Coronary artery (tissue), 2 donors: Measurements from ENCODE around the gene DCAF8L2.
"Not testable (repeated sequence)": the region's sequence is repeated elsewhere in the genome, so short reads cannot be mapped to it uniquely, and the experiment has no call there.

Experiments
- DNase-seq: peaks from one replicate; pipeline ENCODE4 v3.0.0-alpha.2; 2017; ENCODE audit warnings: low spot score
- H3K27ac ChIP-seq, 2 donors: fragments of 200-600 bp; sonication (generic); one replicate each; pipeline ENCODE4 v1.5.1; 2016 to 2019
- H3K4me3 ChIP-seq: fragments of 200-600 bp; sonication (generic); 2 replicates; pipeline ENCODE4 v1.5.1; 2016; ENCODE audit warnings: mild to moderate bottlenecking, moderate library complexity
- TF ChIP-seq, protein P1 (sequence below): fragments of 200-600 bp; sonication (generic); IDR thresholded peaks from one replicate; pipeline ENCODE4 v1.5.1; 2019; ENCODE audit warnings: antibody characterized with exemption

DCAF8L2 gene

DNA sequence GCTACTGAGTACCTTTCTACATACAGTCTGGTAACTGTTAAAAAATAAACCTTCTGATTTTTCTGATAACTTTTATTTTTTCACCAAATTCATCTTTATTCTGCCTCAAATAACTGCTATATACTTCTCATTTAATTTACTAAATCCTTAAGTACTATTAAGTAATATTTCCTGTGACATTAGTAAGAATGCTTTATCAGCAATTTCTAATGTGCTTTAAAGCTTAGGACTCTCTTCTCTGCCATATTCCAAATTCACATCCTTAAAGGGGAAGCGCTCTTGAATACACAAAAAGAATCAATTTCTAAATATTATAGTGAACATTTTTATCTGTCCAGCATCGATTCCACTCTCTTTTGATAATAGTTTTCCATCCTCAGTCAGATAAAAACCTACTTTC, 81.1 kb downstream of the DCAF8L2 start:
- no peak overlapping the region for H3K27ac ChIP-seq
- TF ChIP-seq, protein P1, sequence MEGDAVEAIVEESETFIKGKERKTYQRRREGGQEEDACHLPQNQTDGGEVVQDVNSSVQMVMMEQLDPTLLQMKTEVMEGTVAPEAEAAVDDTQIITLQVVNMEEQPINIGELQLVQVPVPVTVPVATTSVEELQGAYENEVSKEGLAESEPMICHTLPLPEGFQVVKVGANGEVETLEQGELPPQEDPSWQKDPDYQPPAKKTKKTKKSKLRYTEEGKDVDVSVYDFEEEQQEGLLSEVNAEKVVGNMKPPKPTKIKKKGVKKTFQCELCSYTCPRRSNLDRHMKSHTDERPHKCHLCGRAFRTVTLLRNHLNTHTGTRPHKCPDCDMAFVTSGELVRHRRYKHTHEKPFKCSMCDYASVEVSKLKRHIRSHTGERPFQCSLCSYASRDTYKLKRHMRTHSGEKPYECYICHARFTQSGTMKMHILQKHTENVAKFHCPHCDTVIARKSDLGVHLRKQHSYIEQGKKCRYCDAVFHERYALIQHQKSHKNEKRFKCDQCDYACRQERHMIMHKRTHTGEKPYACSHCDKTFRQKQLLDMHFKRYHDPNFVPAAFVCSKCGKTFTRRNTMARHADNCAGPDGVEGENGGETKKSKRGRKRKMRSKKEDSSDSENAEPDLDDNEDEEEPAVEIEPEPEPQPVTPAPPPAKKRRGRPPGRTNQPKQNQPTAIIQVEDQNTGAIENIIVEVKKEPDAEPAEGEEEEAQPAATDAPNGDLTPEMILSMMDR = no peak
- no peak for DNase-seq
- no peak overlapping the region for H3K4me3 ChIP-seq

DNA sequence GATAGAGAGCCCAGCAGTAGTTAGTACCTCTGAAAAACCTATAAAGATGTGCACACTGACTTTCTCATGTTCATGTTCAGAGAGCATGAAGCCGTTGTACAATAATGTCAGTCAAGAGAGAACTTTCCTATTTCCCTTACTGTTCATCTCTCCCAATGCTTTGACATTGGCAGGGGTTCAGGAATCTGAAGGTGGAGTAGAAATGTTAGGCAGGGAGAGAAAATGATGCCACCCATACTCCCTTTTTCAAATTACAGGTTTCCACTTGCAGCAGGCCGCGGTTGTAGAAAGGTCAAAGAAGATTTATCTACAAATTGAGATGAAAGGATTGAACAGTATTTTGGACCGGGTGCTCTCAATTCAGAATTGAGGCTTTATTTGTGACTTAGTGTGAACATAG, 84.3 kb downstream of the DCAF8L2 start:
- Histone ChIP-seq H3K4me3 (no peak overlapping the region), H3K27ac (no peak overlapping the region)
- no peak for DNase-seq
- TF ChIP-seq, protein P1 = no peak

DNA sequence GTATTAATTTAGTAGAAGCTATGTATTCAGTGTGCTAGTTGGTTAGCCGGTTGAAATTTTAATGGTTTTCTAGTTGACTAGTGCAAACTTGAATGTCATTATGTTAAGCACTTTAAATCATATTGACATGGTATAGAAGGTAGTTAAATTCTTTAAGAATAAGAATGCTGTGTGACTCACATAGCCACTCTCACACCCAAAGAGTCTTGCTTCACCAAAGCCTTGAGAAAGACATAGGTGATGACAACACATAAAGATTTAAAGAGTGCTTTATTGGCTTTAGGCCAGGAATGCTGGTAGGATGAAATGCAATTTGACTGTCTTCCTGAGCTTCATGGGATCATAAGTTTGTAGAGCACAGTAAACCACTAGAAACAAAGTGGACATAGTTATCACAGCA, 85.3 kb downstream of the DCAF8L2 start:
- TF ChIP-seq, protein P1 = no peak
- DNase-seq = no peak
- Histone ChIP-seq H3K27ac (no peak overlapping the region), H3K4me3 (no peak overlapping the region)

DNA sequence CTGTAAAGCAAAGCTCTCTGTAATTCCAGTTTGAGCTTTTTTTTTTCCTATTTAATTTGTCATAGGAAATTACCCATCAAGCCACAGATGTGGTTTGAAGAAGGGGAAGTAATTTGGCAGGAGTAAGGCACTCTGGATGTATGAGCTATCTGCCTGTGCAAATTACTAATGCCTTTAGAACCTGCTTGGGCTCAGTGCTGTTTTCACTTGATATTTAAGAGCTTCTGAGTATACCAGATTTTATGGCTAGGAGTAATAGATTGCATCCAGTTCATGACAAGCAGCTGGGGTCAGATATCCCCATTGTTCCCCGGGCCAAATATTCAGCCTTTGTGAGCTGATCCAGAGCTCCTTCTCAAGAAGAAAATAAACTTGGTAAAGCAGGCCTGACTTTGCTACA, 89.1 kb downstream of the DCAF8L2 start:
- DNase-seq = no peak
- H3K4me3 ChIP-seq = no peak overlapping the region
- H3K27ac ChIP-seq = no peak overlapping the region
- TF ChIP-seq, protein P1 = no peak

DNA sequence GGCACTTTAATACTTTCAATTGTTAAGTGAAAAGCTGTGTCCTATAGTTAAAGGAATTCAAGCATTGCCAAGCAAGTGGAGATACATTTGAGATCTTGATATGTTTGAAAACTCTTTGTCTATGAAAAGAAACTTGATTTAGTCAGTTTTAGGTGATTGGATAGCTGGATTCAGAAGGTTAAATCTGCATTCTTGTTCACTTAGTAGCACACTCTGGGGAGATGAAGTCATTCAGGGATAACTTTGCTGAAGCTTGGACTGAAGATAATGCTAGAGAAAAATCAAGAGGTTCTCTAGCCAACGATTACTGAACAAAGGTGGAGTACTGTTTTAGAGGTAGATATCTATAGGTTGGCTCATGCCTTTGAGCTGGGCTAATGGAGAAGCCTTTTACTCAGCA, 90.6 kb downstream of the DCAF8L2 start:
- TF ChIP-seq, protein P1 = no peak

DNA sequence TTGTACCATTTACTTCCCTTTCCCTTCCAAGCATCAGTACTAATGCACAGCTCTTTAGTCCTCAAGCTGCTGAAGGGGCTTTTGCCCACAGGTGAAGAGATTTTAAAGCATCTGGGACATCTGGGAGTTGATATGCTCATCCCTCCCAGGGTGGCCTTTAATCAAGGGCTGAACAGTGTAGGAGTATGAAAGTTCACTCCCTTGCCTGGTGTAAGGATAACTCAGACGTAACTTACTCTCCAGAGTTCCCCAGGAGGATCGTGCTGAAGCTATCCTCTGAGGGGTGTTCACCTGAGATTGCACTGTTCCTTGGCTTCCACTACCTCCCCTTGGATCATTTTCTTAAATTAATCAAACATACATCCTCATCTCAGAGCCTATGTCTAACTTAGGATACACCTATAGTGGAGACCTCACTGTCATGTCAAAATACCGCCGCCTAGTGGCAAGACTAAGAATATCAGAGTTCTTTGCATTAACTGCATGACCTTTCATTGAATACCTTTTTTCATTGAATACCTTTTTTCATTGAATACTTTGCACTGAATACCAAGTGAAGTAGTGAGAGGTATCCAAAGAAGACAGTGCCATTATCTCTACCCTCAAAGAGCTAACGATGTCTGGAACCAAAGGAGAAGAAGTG, 93.5 kb downstream of the DCAF8L2 start:
- not testable (repeated sequence) for H3K27ac ChIP-seq, H3K4me3 ChIP-seq, DNase-seq

More for the DNA sequence above, 90.6 kb downstream of the DCAF8L2 start:
- DNase-seq = no peak
- Histone ChIP-seq H3K4me3 (no peak overlapping the region), H3K27ac (no peak overlapping the region)

DNA sequence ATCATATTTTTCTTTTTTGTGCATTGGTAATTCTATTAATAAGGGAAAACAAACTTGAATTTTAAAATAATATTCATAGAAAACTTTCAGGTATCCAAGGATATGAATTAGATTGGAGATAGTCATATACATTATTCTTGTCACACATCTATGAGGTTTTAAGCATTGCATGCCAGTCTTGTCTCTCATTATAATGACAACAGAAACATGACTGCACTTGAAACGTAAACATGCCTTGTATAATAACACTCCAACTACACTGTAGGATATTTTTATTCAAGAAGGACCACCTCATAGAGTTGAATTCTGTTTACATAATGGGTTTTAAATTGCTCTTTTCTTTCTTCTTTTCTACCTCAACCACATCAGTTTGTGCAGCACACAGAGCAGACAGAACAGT, 104.5 kb downstream of the DCAF8L2 start:
- Histone ChIP-seq H3K27ac (no peak overlapping the region), H3K4me3 (no peak overlapping the region)
- TF ChIP-seq, protein P1 = no peak
- DNase-seq = no peak
